GM12801 (cell line): ENCODE results near the gene ZFPM1.

ENCODE experiments used
- CTCF ChIP-seq: IDR thresholded peaks from one replicate; pipeline ENCODE4 v1.5.1; 2011; ENCODE audit warnings: control low read depth; ENCODE audit not compliant: insufficient read length; ENCODE audit errors: extremely low read depth

Gene ZFPM1

DNA sequence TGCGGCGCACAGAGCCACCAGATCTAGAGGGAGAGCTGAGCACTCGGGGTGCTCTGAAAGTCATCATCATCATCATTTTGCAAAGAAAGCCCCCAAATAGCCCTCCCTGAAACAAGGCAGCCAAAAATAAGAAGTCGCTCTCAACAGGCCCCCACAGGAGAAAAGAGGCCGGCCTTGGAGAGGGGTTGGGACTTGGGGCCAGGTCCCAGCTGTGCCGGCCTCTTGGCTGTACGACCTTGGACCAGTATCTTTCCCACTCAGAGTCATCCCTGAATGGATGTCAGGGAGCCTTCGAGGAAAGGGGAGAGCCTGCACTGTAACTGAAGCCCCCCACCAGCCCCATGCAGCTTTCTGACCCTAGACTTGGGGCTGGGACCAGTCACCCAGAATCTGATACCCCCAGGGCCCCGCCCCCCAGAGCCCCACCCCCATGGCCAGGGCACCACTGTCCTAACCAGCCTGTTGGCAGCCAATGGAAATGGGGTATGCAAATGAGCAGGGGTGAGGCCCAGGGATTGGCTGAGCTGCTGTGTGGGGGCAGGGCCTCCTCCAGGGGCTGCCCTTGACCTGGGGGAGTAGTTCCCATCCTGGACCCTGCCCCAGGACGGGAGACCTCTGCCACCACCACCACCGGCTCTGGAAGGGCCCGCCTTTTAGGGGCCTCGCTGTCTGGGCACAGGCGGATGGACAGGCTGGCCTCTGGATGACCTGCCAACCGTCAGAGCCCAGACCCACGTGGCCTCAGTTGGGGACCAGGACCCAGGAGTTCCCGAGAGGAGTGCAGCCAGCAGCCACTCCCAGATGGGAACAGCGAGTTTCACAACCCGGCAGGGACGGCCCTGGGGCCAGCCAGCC lies 15.4 kb downstream of the ZFPM1 start:
- no peak for TF ChIP-seq CTCF

DNA sequence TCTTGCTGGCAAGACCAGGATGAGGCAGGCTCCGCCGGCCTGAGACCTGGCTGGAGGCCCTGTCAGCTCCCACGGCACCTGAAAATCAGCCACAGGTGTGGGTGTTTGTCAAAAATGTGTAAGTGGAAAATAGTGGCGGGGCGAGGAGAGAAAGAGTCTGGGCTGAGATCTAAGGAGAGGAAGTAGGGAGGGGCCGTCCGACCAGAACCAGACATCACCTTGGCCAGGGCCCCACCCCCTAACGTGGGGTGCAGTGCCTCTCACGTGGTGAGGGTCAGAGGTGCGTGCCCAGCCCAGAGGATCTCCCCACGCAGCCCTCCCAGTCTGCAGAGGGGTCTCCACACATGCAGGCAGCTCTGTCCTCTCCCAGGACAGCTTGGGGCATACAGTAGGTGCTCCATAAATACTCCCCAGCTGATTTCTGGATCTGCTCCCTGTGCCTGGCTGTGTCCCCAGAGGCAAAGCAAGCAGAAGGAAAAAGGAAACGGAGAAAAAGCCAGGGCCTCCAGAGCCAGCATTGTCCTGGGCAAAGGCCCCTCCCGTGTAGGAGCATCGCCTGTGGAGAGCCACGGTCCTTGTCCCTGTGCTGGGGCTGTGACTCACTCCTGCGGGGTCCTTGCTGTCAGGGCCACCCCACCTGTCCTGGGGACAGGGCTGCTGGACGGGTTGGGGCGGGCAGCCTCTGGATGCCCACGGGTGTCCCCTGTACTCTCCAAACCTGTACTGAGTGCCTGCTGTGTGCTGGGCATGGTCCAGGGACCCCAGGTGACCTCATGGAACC lies 16.7 kb downstream of the ZFPM1 start:
- no peak for TF ChIP-seq CTCF

GRCh38 chr16:88471115-88471514 lies 18.0 kb downstream of the ZFPM1 start:
- no peak for TF ChIP-seq CTCF

DNA sequence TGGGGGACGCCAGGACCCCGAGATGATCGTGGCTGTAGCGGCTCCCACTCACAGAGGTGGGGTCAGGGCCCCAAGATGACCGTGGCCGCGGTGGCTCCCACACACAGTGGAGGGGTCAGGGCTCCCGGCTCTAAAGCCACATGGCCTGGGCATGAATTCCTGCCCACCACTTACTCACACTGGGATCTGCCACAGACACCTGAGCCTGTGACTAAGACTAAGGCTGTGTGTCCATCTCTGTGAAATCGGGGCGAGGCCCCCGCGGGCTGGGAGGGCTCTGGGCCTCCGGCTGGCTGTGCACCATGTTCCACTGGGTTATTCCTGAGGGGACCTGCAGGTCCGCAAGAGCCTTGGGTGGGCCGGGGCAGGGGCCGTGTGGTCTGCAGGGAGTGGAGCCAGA lies 18.5 kb downstream of the ZFPM1 start:
- no peak for TF ChIP-seq CTCF

- TF ChIP-seq CTCF: no peak
Observed at GRCh38 chr16:88472069-88472468, 19.0 kb downstream of the ZFPM1 start.

DNA sequence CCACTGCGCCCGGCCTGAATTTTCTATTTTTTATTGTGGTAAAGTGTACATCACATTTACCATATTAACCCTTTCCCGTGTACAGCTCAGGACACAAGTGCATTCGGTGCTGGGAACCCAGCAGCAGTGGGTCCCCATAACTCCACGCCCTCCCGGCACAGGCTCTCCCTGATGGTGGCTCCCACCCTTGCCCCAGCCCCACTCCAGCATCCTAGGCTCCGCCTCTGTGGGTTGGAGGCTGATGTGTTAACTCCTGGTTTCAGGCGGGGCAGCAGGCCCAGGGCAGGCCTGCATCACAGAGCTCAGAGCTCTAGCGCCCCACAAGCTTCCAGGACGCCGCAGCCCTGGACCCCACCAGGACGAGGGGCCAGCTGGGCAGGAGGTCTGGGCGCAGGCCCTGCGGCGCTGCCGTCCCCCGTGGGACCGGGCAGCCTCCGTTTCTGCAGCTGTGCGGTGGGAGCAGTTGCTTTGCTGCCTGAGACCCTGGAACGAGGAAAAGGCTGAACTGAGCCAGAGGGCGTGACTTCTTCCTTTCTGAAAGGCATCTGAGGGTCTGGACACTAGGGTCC lies 19.6 kb downstream of the ZFPM1 start:
- no peak for TF ChIP-seq CTCF
